ENCODE measurements around the gene CD300LB. TPM values are rescaled to one million over a fixed set of nuclear protein-coding genes. Genes with fewer than 3 reads are reported as not detected.

CD300LB gene
- total and polyA plus RNA-seq, 10 of the 15 experiments (the other 5 are each of a cell fraction or from before 2014, with no cell fraction given): 0.08 to 0.57 (median 0.25) TPM; not detected in 4

GRCh38 chr17:74524653-74525464, 6.4 kb downstream of the CD300LB start:
- Histone ChIP-seq H3K4me2 (ENCODE audit: control insufficient read depth, insufficient read depth) (no peak overlapping the region), H2AFZ (ENCODE audit: control insufficient read depth, low read depth, low read length) (no peak overlapping the region), H3K36me3 (ENCODE audit: control insufficient read depth in 2 of 2, insufficient read depth in 2 of 2, low read length in 1 of 2) (no peaks in the 10 kb centered on the region), H4K20me1 (ENCODE audit: control insufficient read depth, insufficient read depth) (no peaks in the 10 kb centered on the region), H3K27ac (ENCODE audit: control insufficient read depth, insufficient read depth) (no peak overlapping the region), H3K9me3 (replicated peaks; ENCODE audit: control insufficient read depth, insufficient read depth, low read length) (no peaks in the 10 kb centered on the region; the same call in 2 of the 3 replicates), H3K79me2 (ENCODE audit: control insufficient read depth, insufficient read depth, low read length) (no peaks in the 10 kb centered on the region), H3K9ac (ENCODE audit: control insufficient read depth, insufficient read depth, low read length) (no peak overlapping the region), H3K4me1 (ENCODE audit: control insufficient read depth, insufficient read depth, low read length) (peaks cover 15% of the 10 kb centered on the region), H3K4me3 (no peak overlapping the region), H3K27me3 (replicated peaks in 1 of 2; ENCODE audit: control insufficient read depth in 2 of 2, insufficient read depth in 2 of 2, low read length in 1 of 2) (no peaks in the 10 kb centered on the region; a peak in 1 of 4 replicates)
- ChIA-PET CTCF (interaction anchor here (0.7 to 1.2 kb wide), 2 partner anchors 68 to 132 kb away, joined by 4 read pairs; no protein-coding TSS in a partner anchor), SMC1A (ENCODE audit: uncharacterized antibody, unreplicated experiment) (interaction anchor here (0.8 to 1.1 kb wide), 2 partner anchors 13 to 28 kb away, joined by 3 read pairs; no protein-coding TSS in a partner anchor), RAD21 (ENCODE audit: unreplicated experiment) (interaction anchor here (0.6 to 4.7 kb wide), 3 partner anchors 11 to 12 kb away, joined by 4 to 22 read pairs (median 5); no protein-coding TSS in a partner anchor), POLR2A (interaction anchor here (0.6 kb wide), 1 partner anchor 110 kb away, joined by 3 read pairs; no protein-coding TSS in a partner anchor)
- 29% methylated on average over 11 of the region's 11 CpGs for WGBS (ENCODE audit: insufficient coverage, insufficient replicate concordance, low lambda C conversion rate, missing lambda C conversion rate)
- intact Hi-C loops (cut with micrococcal nuclease; ENCODE audit: unreplicated experiment) (no loop called here), in situ Hi-C loops (cut with MboI) (no loop called here)
- no peak for DNase-seq (ENCODE audit: low read depth, low spot score)
- FAIRE-seq: no peak
- TF ChIP-seq PKNOX1 (IDR thresholded peaks at IDR 0.05) (no peak), PML (IDR thresholded peaks at IDR 0.05; ENCODE audit: low read length) (no peak), USF2 (IDR thresholded peaks at IDR 0.05; ENCODE audit: borderline replicate concordance, low read depth, low read length) (no peak), ZNF274 (IDR thresholded peaks at IDR 0.05; ENCODE audit: insufficient read depth, insufficient read length) (no peak), POLR2A (IDR thresholded peaks at IDR 0.05; ENCODE audit: low read depth, low read length) (no peak), CREB1 (IDR thresholded peaks at IDR 0.05; ENCODE audit: low read depth) (no peak), MAX (IDR thresholded peaks at IDR 0.05; ENCODE audit: low read depth, low read length) (no peak), ETV6 (conservative IDR thresholded peaks at IDR 0.05 in 1 of 2, IDR thresholded peaks at IDR 0.05 in 1 of 2; ENCODE audit: borderline replicate concordance in 1 of 2, low read depth in 1 of 2) (no peak), FOXM1 (IDR thresholded peaks at IDR 0.05; ENCODE audit: low read depth, low read length) (no peak), MEF2A (IDR thresholded peaks at IDR 0.05; ENCODE audit: insufficient read depth, low read depth, low read length) (no peak), LARP7 (IDR thresholded peaks at IDR 0.05) (no peak), TARDBP (IDR thresholded peaks at IDR 0.05; ENCODE audit: borderline replicate concordance) (no peak), BACH1 (IDR thresholded peaks at IDR 0.05; ENCODE audit: borderline replicate concordance) (no peak), MTA2 (IDR thresholded peaks at IDR 0.05; ENCODE audit: low read depth) (no peak), EP300 (IDR thresholded peaks at IDR 0.05; ENCODE audit: borderline replicate concordance in 1 of 2, control insufficient read depth in 1 of 2, low read depth in 2 of 2, low read length in 2 of 2) (no peak), ZNF207 (IDR thresholded peaks at IDR 0.05; ENCODE audit: borderline replicate concordance) (no peak), PAX5 (IDR thresholded peaks at IDR 0.05; ENCODE audit: borderline replicate concordance, low read depth, low read length) (no peak), POLR2AphosphoS5 (IDR thresholded peaks at IDR 0.05; ENCODE audit: low read length) (no peak), YY1 (IDR thresholded peaks at IDR 0.05; ENCODE audit: low read depth, low read length) (no peak)
- no TSS peak for BruUV-seq (replicated peaks)
- ATAC-seq: no peak

All from GM12878 (cell line).